ENCODE results near the gene ZNF277.

The ZNF277 gene

GRCh38 chr7:112356596-112356995 lies 150.1 kb downstream of the ZNF277 start:
- Mint-ChIP-seq H3K4me1 (no peaks in the 10 kb centered on the region), H3K36me3 (no peaks in the 10 kb centered on the region), H3K4me3 (no peak overlapping the region), H3K9me3 (peaks cover 5% of the 10 kb centered on the region), H3K27ac (no peak overlapping the region), H3K27me3 (peaks cover 9% of the 10 kb centered on the region)

GRCh38 chr7:112357136-112357535 lies 150.6 kb downstream of the ZNF277 start:
- H3K36me3 Mint-ChIP-seq, result no peaks in the 10 kb centered on the region
- peaks cover 5% of the 10 kb centered on the region for H3K9me3 Mint-ChIP-seq
- no peak overlapping the region for H3K4me3 Mint-ChIP-seq

GRCh38 chr7:112358513-112358912 lies 152.0 kb downstream of the ZNF277 start:
- Mint-ChIP-seq H3K4me1 (no peaks in the 10 kb centered on the region), H3K4me3 (no peak overlapping the region), H3K27me3 (peaks cover 9% of the 10 kb centered on the region), H3K9me3 (no peaks in the 10 kb centered on the region), H3K36me3 (no peaks in the 10 kb centered on the region), H3K27ac (no peak overlapping the region)

More at GRCh38 chr7:112357136-112357535, 150.6 kb downstream of the ZNF277 start:
- Mint-ChIP-seq H3K27me3 (peaks cover 9% of the 10 kb centered on the region), H3K27ac (no peak overlapping the region), H3K4me1 (no peaks in the 10 kb centered on the region)

GRCh38 chr7:112359086-112359485 lies 152.6 kb downstream of the ZNF277 start:
- H3K9me3 Mint-ChIP-seq, result no peaks in the 10 kb centered on the region

GRCh38 chr7:112360681-112361080 lies 154.2 kb downstream of the ZNF277 start:
- Mint-ChIP-seq H3K4me1 (no peaks in the 10 kb centered on the region), H3K27ac (no peak overlapping the region), H3K9me3 (no peaks in the 10 kb centered on the region), H3K36me3 (no peaks in the 10 kb centered on the region), H3K27me3 (peaks cover 6% of the 10 kb centered on the region), H3K4me3 (no peak overlapping the region)

More at GRCh38 chr7:112359086-112359485, 152.6 kb downstream of the ZNF277 start:
- Mint-ChIP-seq H3K4me1 (no peaks in the 10 kb centered on the region), H3K27me3 (peaks cover 9% of the 10 kb centered on the region), H3K36me3 (no peaks in the 10 kb centered on the region), H3K27ac (no peak overlapping the region), H3K4me3 (no peak overlapping the region)

- Mint-ChIP-seq H3K9me3 (no peaks in the 10 kb centered on the region), H3K4me3 (no peak overlapping the region), H3K27me3 (peaks cover 6% of the 10 kb centered on the region), H3K4me1 (no peaks in the 10 kb centered on the region), H3K36me3 (no peaks in the 10 kb centered on the region), H3K27ac (no peak overlapping the region)
These were observed 154.7 kb downstream of the ZNF277 start for GRCh38 chr7:112361154-112361553.

- Mint-ChIP-seq H3K4me3 (no peak overlapping the region), H3K36me3 (no peaks in the 10 kb centered on the region), H3K27ac (no peak overlapping the region), H3K4me1 (no peaks in the 10 kb centered on the region), H3K27me3 (peaks cover 4% of the 10 kb centered on the region), H3K9me3 (no peaks in the 10 kb centered on the region)
These were observed 155.7 kb downstream of the ZNF277 start for GRCh38 chr7:112362053-112362650.

- no peaks in the 10 kb centered on the region for H3K9me3 Mint-ChIP-seq
- no peaks in the 10 kb centered on the region for H3K36me3 Mint-ChIP-seq
These were observed 156.2 kb downstream of the ZNF277 start for GRCh38 chr7:112362731-112363131.

GRCh38 chr7:112364388-112364787 lies 157.9 kb downstream of the ZNF277 start:
- H3K36me3 Mint-ChIP-seq, result no peaks in the 10 kb centered on the region
- no peaks in the 10 kb centered on the region for H3K27me3 Mint-ChIP-seq
- no peak overlapping the region for H3K27ac Mint-ChIP-seq
- no peaks in the 10 kb centered on the region for H3K4me1 Mint-ChIP-seq
- H3K9me3 Mint-ChIP-seq, result no peaks in the 10 kb centered on the region
- no peak overlapping the region for H3K4me3 Mint-ChIP-seq

More at GRCh38 chr7:112362731-112363131, 156.2 kb downstream of the ZNF277 start:
- H3K4me3 Mint-ChIP-seq, result no peak overlapping the region
- no peaks in the 10 kb centered on the region for H3K4me1 Mint-ChIP-seq
- H3K27me3 Mint-ChIP-seq, result peaks cover 4% of the 10 kb centered on the region
- no peak overlapping the region for H3K27ac Mint-ChIP-seq

GRCh38 chr7:112365551-112365950 lies 159.1 kb downstream of the ZNF277 start:
- Mint-ChIP-seq H3K4me3 (no peak overlapping the region), H3K36me3 (no peaks in the 10 kb centered on the region), H3K27ac (no peak overlapping the region), H3K27me3 (no peaks in the 10 kb centered on the region), H3K4me1 (no peaks in the 10 kb centered on the region), H3K9me3 (no peaks in the 10 kb centered on the region)

GRCh38 chr7:112366886-112367285 lies 160.4 kb downstream of the ZNF277 start:
- Mint-ChIP-seq H3K4me3 (no peak overlapping the region), H3K36me3 (no peaks in the 10 kb centered on the region), H3K27me3 (no peaks in the 10 kb centered on the region), H3K27ac (no peak overlapping the region), H3K4me1 (no peaks in the 10 kb centered on the region), H3K9me3 (no peaks in the 10 kb centered on the region)

GRCh38 chr7:112370436-112370835 lies 163.9 kb downstream of the ZNF277 start:
- Mint-ChIP-seq H3K27ac (no peak overlapping the region), H3K4me3 (no peak overlapping the region), H3K4me1 (no peaks in the 10 kb centered on the region), H3K27me3 (no peaks in the 10 kb centered on the region), H3K9me3 (no peaks in the 10 kb centered on the region), H3K36me3 (no peaks in the 10 kb centered on the region)

- no peak overlapping the region for H3K4me3 Mint-ChIP-seq
- no peaks in the 10 kb centered on the region for H3K4me1 Mint-ChIP-seq
These were observed 165.2 kb downstream of the ZNF277 start for GRCh38 chr7:112371701-112372100.

GRCh38 chr7:112372101-112372500 lies 165.6 kb downstream of the ZNF277 start:
- Mint-ChIP-seq H3K9me3 (no peaks in the 10 kb centered on the region), H3K4me1 (no peaks in the 10 kb centered on the region), H3K27me3 (no peaks in the 10 kb centered on the region), H3K36me3 (no peaks in the 10 kb centered on the region), H3K27ac (no peak overlapping the region), H3K4me3 (no peak overlapping the region)

More at GRCh38 chr7:112371701-112372100, 165.2 kb downstream of the ZNF277 start:
- Mint-ChIP-seq H3K36me3 (no peaks in the 10 kb centered on the region), H3K27me3 (no peaks in the 10 kb centered on the region), H3K9me3 (no peaks in the 10 kb centered on the region), H3K27ac (no peak overlapping the region)

- Mint-ChIP-seq H3K27me3 (peaks cover 3% of the 10 kb centered on the region), H3K36me3 (peaks cover 3% of the 10 kb centered on the region), H3K4me3 (no peak overlapping the region), H3K9me3 (no peaks in the 10 kb centered on the region), H3K27ac (no peak overlapping the region), H3K4me1 (no peaks in the 10 kb centered on the region)
These were observed 171.1 kb downstream of the ZNF277 start for GRCh38 chr7:112377593-112377992.

GRCh38 chr7:112381311-112382091 lies 175.0 kb downstream of the ZNF277 start:
- Mint-ChIP-seq H3K9me3 (no peaks in the 10 kb centered on the region), H3K27ac (no peak overlapping the region), H3K36me3 (peaks cover 3% of the 10 kb centered on the region), H3K4me3 (no peak overlapping the region), H3K4me1 (peaks cover 8% of the 10 kb centered on the region), H3K27me3 (peaks cover 3% of the 10 kb centered on the region)
